BLaER1 (cell line): Measurements from ENCODE around the gene GIMAP6.
"Not testable (repeated sequence)": the region's sequence is repeated elsewhere in the genome, so short reads cannot be mapped to it uniquely, and the experiment has no call there.

Experiments
- H3K27ac ChIP-seq: shearing (Covaris generic); formaldehyde crosslinking; 2 replicates; pipeline ENCODE4 v1.8.1; 2022
- H3K27me3 ChIP-seq: shearing (Covaris generic); formaldehyde crosslinking; 2 replicates; pipeline ENCODE4 v1.8.1; 2022
- H3K36me3 ChIP-seq: shearing (Covaris generic); formaldehyde crosslinking; 2 replicates; pipeline ENCODE4 v1.8.1; 2022
- H3K4me1 ChIP-seq: shearing (Covaris generic); formaldehyde crosslinking; 2 replicates; pipeline ENCODE4 v1.8.1; 2022
- H3K4me2 ChIP-seq: shearing (Covaris generic); formaldehyde crosslinking; 2 replicates; pipeline ENCODE4 v1.8.1; 2022
- H3K4me3 ChIP-seq: shearing (Covaris generic); formaldehyde crosslinking; 2 replicates; pipeline ENCODE4 v1.8.1; 2022
- H3K9ac ChIP-seq: shearing (Covaris generic); formaldehyde crosslinking; 2 replicates; pipeline ENCODE4 v1.8.1; 2022
- H3K9me3 ChIP-seq: shearing (Covaris generic); formaldehyde crosslinking; 2 replicates; pipeline ENCODE4 v1.8.1; 2022
- H4K20me1 ChIP-seq: shearing (Covaris generic); formaldehyde crosslinking; 2 replicates; pipeline ENCODE4 v1.8.1; 2022
- Cebpa-rat ChIP-seq: shearing (Covaris generic); IDR thresholded peaks from 2 replicates; pipeline ENCODE4 v1.8.1; 2022

The GIMAP6 gene

GRCh38 chr7:150665896-150666295 lies 33.7 kb upstream of the GIMAP6 start:
- Histone ChIP-seq H3K27ac (no peak overlapping the region), H3K4me2 (no peak overlapping the region; the same call in 1 of the 2 replicates), H3K27me3 (no peaks in the 10 kb centered on the region), H4K20me1 (no peaks in the 10 kb centered on the region), H3K9ac (no peak overlapping the region), H3K9me3 (no peaks in the 10 kb centered on the region), H3K4me3 (no peak overlapping the region), H3K4me1 (peaks cover 43% of the 10 kb centered on the region), H3K36me3 (no peaks in the 10 kb centered on the region)
- TF ChIP-seq Cebpa-rat, result no peak

GRCh38 chr7:150665089-150665748 lies 33.0 kb upstream of the GIMAP6 start:
- Histone ChIP-seq H3K27ac (no peak overlapping the region), H3K9me3 (no peaks in the 10 kb centered on the region), H3K9ac (no peak overlapping the region)

GRCh38 chr7:150663802-150664494 lies 31.8 kb upstream of the GIMAP6 start:
- no peak for TF ChIP-seq Cebpa-rat
- H3K27ac ChIP-seq, result no peak overlapping the region
- no peak overlapping the region for H3K9ac ChIP-seq
- no peaks in the 10 kb centered on the region for H4K20me1 ChIP-seq
- peaks cover 39% of the 10 kb centered on the region for H3K4me1 ChIP-seq
- H3K4me3 ChIP-seq, result no peak overlapping the region
- H3K36me3 ChIP-seq, result no peaks in the 10 kb centered on the region
- peak overlapping the region; percentile 39 for H3K4me2 ChIP-seq
- H3K9me3 ChIP-seq, result 0 out of 2 replicates have a peak, but pooled peaks cover 4% of the 10 kb centered on the region
- no peaks in the 10 kb centered on the region for H3K27me3 ChIP-seq

More at GRCh38 chr7:150665089-150665748, 33.0 kb upstream of the GIMAP6 start:
- Histone ChIP-seq H3K4me1 (peaks cover 43% of the 10 kb centered on the region), H3K27me3 (no peaks in the 10 kb centered on the region), H3K4me3 (no peak overlapping the region), H4K20me1 (no peaks in the 10 kb centered on the region), H3K4me2 (no peak overlapping the region), H3K36me3 (no peaks in the 10 kb centered on the region)
- no peak for TF ChIP-seq Cebpa-rat

- Histone ChIP-seq H3K4me1 (peaks cover 28% of the 10 kb centered on the region), H3K9me3 (peaks cover 16% of the 10 kb centered on the region)
- not testable (repeated sequence) for H3K4me2 ChIP-seq, H4K20me1 ChIP-seq, H3K36me3 ChIP-seq, H3K9ac ChIP-seq, H3K4me3 ChIP-seq, H3K27ac ChIP-seq, H3K27me3 ChIP-seq
These were observed 30.6 kb upstream of the GIMAP6 start for GRCh38 chr7:150662821-150663220.

GRCh38 chr7:150660939-150661613 lies 28.9 kb upstream of the GIMAP6 start:
- H4K20me1 ChIP-seq, result no peaks in the 10 kb centered on the region
- no peak for TF ChIP-seq Cebpa-rat
- H3K27ac ChIP-seq, result no peak overlapping the region

GRCh38 chr7:150657526-150657925 lies 25.3 kb upstream of the GIMAP6 start:
- H3K4me2 ChIP-seq, result no peak overlapping the region
- no peaks in the 10 kb centered on the region for H3K27me3 ChIP-seq
- no peak overlapping the region for H3K4me3 ChIP-seq
- H3K9me3 ChIP-seq, result peaks cover 42% of the 10 kb centered on the region
- TF ChIP-seq Cebpa-rat, result no peak
- H3K9ac ChIP-seq, result no peak overlapping the region
- no peaks in the 10 kb centered on the region for H3K4me1 ChIP-seq
- H3K36me3 ChIP-seq, result no peaks in the 10 kb centered on the region
- no peak overlapping the region for H3K27ac ChIP-seq
- no peaks in the 10 kb centered on the region for H4K20me1 ChIP-seq

More at GRCh38 chr7:150660939-150661613, 28.9 kb upstream of the GIMAP6 start:
- H3K4me2 ChIP-seq, result no peak overlapping the region
- no peak overlapping the region for H3K4me3 ChIP-seq
- no peaks in the 10 kb centered on the region for H3K27me3 ChIP-seq
- H3K9ac ChIP-seq, result no peak overlapping the region
- no peaks in the 10 kb centered on the region for H3K36me3 ChIP-seq
- H3K4me1 ChIP-seq, result peaks cover 11% of the 10 kb centered on the region
- H3K9me3 ChIP-seq, result peaks cover 33% of the 10 kb centered on the region

- Histone ChIP-seq H3K4me3 (no peak overlapping the region), H3K27me3 (no peaks in the 10 kb centered on the region), H3K4me2 (no peak overlapping the region), H3K27ac (no peak overlapping the region), H3K36me3 (no peaks in the 10 kb centered on the region), H3K9me3 (peaks cover 42% of the 10 kb centered on the region), H4K20me1 (no peaks in the 10 kb centered on the region), H3K4me1 (no peaks in the 10 kb centered on the region), H3K9ac (no peak overlapping the region)
- TF ChIP-seq Cebpa-rat, result no peak
These were observed 23.9 kb upstream of the GIMAP6 start for GRCh38 chr7:150656047-150656446.

- Histone ChIP-seq H3K4me3 (no peak overlapping the region), H3K27ac (no peak overlapping the region), H3K9ac (no peak overlapping the region), H3K4me2 (no peak overlapping the region), H3K4me1 (no peaks in the 10 kb centered on the region), H4K20me1 (no peaks in the 10 kb centered on the region), H3K36me3 (no peaks in the 10 kb centered on the region), H3K27me3 (no peaks in the 10 kb centered on the region), H3K9me3 (peaks cover 42% of the 10 kb centered on the region)
- TF ChIP-seq Cebpa-rat, result no peak
These were observed 22.5 kb upstream of the GIMAP6 start for GRCh38 chr7:150654692-150655091.

- Histone ChIP-seq H3K27me3 (no peaks in the 10 kb centered on the region), H3K9me3 (0 out of 2 replicates have a peak, but pooled peaks cover 7% of the 10 kb centered on the region), H3K4me3 (no peak overlapping the region), H3K4me1 (peaks cover 8% of the 10 kb centered on the region), H3K9ac (no peak overlapping the region), H3K36me3 (no peaks in the 10 kb centered on the region), H3K4me2 (peak overlapping the region; percentile 39; the same call in 1 of the 2 replicates), H4K20me1 (no peaks in the 10 kb centered on the region), H3K27ac (no peak overlapping the region)
- no peak for TF ChIP-seq Cebpa-rat
These were observed 16.8 kb upstream of the GIMAP6 start for GRCh38 chr7:150649080-150649385.
